ENCODE results near the gene CEP63.

CEP63 gene

DNA sequence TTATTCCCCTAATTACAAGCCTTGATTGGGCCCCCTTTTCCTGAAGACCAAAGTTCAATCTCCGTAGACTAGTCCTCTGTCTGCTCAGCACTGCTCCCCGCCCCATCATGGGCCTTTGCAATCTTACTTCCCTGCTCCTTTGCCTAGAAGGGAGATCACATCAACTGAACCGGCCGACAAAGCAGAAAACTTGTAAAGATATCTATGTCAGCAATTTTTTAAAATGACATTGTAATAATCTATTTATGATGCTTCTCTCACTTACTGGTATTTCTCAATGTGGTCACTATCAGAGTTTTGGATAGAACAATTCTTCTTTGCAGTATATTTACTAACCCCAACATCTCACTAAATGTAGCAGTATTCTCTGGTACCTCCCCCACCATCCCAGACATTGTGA, 17.3 kb upstream of the CEP63 start:
- H3K4me3 ChIP-seq (replicated peaks; ENCODE audit: low read depth, low read length) = no peak overlapping the region
- H3K36me3 ChIP-seq (ENCODE audit: control insufficient read depth, insufficient read depth, low read length) = no peaks in the 10 kb centered on the region
- H3K27me3 ChIP-seq (replicated peaks; ENCODE audit: control insufficient read depth, insufficient read depth, low read length) = no peaks in the 10 kb centered on the region
- no peak for DNase-seq (ENCODE audit: extremely low read depth, insufficient read length)
- TF ChIP-seq, protein P1, sequence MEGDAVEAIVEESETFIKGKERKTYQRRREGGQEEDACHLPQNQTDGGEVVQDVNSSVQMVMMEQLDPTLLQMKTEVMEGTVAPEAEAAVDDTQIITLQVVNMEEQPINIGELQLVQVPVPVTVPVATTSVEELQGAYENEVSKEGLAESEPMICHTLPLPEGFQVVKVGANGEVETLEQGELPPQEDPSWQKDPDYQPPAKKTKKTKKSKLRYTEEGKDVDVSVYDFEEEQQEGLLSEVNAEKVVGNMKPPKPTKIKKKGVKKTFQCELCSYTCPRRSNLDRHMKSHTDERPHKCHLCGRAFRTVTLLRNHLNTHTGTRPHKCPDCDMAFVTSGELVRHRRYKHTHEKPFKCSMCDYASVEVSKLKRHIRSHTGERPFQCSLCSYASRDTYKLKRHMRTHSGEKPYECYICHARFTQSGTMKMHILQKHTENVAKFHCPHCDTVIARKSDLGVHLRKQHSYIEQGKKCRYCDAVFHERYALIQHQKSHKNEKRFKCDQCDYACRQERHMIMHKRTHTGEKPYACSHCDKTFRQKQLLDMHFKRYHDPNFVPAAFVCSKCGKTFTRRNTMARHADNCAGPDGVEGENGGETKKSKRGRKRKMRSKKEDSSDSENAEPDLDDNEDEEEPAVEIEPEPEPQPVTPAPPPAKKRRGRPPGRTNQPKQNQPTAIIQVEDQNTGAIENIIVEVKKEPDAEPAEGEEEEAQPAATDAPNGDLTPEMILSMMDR (IDR thresholded peaks at IDR 0.05; ENCODE audit: insufficient read depth, low read length, poor library complexity, severe bottlenecking) = no peak

DNA sequence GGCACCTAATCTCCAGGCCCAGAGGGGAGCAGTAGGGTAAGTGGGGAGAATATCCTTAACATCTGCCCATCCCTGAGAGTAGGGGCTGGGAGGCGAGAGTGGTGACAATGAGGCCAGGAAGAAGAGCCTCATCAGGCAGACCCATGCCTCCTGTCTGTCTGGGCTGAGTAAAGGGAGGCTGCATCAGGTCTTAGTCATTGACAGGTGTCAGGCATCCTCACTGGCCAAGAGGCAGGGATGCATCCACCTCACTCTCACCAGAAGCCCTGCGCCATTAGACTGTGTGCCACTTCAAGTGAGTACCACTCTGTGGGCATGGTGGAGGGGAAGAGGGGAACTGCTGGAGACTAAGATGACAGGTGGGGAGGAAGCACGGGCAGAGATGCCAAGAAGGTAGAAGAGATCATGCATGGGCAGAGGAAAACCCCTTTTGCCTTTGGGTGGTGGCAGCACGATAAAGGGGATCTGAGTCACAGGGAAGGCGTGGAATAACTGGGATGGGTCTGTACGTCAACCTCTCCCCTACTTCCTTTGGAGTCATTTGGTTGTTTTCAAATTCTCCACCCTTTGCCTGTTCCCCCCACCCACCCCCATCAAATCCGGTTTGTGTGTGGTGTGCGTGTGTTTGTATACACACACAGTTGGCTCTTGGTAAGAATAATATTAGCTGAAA, 14.2 kb upstream of the CEP63 start:
- no peak for DNase-seq (ENCODE audit: extremely low read depth, insufficient read length)
- Histone ChIP-seq H3K4me3 (replicated peaks; ENCODE audit: low read depth, low read length) (no peak overlapping the region), H3K27me3 (replicated peaks; ENCODE audit: control insufficient read depth, insufficient read depth, low read length) (no peaks in the 10 kb centered on the region), H3K36me3 (ENCODE audit: control insufficient read depth, insufficient read depth, low read length) (peaks cover 5% of the 10 kb centered on the region)
- TF ChIP-seq, protein P1 (IDR thresholded peaks at IDR 0.05; ENCODE audit: insufficient read depth, low read length, poor library complexity, severe bottlenecking) = no peak

DNA sequence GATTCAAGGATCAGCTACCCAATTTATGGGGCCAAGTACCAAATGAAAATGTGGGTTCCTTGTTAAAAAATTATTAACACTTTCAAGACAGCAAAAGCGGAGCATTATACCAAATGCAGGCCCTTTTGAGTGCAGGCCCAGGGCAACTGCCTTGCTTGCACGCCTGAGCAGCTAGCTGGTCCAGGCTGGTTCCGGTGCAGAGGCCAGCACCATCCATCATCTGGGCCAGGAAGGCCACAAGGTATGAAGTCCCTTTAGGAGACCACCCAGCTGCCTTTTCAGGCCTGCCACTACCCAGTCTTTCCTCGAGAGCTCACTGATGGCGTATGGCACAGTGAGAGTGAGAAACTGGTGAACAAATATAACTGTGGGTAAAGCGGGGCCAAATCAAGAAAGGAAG, 13.0 kb upstream of the CEP63 start:
- TF ChIP-seq, protein P1 (IDR thresholded peaks at IDR 0.05; ENCODE audit: insufficient read depth, low read length, poor library complexity, severe bottlenecking) = no peak
- DNase-seq (ENCODE audit: extremely low read depth, insufficient read length) = no peak

DNA sequence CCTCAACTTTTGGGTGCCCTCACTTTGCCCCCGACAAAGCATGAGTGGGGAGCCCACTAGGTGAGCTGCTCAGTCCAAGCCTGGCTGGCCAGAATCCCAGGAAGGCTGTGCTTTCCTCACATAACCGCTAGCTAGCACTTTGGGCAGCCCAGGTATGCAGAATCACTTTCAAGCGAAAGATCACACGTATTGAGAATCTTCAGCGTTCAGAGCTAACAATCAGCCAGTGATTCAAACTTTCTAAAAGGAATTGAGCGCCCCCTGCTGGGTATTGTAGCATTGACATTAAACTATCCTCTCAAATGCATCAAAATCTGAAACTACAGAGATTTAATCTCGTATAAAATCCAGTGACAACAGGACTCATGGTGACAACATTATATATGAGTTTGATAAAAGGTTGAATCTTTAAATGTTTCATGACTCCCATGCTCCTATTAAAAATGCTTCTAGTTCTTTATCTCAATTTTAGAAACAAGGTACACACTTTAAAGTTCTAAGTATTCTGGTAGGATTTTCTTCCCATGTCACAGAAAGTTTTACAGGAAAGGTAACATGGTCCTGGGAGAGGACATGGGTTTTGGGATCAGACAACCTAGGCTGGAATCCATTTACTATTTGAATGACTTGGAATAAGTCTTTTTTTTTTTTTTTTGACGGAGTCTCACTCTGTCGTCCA, 11.8 kb upstream of the CEP63 start:
- TF ChIP-seq, protein P1 (IDR thresholded peaks at IDR 0.05; ENCODE audit: insufficient read depth, low read length, poor library complexity, severe bottlenecking) = peak; percentile 65
- Histone ChIP-seq H3K27me3 (replicated peaks; ENCODE audit: control insufficient read depth, insufficient read depth, low read length) (no peaks in the 10 kb centered on the region), H3K36me3 (ENCODE audit: control insufficient read depth, insufficient read depth, low read length) (peaks cover 10% of the 10 kb centered on the region), H3K4me3 (replicated peaks; ENCODE audit: low read depth, low read length) (no peak overlapping the region)
- DNase-seq (ENCODE audit: extremely low read depth, insufficient read length) = no peak

More for the DNA sequence above, 13.0 kb upstream of the CEP63 start:
- Histone ChIP-seq H3K36me3 (ENCODE audit: control insufficient read depth, insufficient read depth, low read length) (peaks cover 8% of the 10 kb centered on the region), H3K4me3 (replicated peaks; ENCODE audit: low read depth, low read length) (no peak overlapping the region), H3K27me3 (replicated peaks; ENCODE audit: control insufficient read depth, insufficient read depth, low read length) (no peaks in the 10 kb centered on the region)

DNA sequence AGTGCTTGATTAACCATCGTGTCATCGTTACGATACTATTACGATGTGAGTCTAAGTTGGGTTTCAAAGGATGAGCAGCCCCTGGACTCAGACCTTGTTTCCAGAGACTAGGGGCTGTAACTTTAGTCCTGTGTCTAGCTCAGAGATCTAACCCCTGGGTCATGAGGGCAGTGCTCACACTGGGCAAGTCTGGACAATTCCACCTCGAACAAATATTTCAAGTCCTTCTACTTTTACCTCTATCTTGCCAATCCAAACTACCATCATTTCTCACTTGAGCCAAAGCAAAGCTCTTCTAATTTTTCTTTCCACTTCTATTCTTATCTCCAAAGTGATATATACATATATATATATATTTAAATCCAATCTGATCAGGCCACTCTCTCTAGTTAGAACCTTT, 10.9 kb upstream of the CEP63 start:
- DNase-seq (ENCODE audit: extremely low read depth, insufficient read length) = no peak
- TF ChIP-seq, protein P1 (IDR thresholded peaks at IDR 0.05; ENCODE audit: insufficient read depth, low read length, poor library complexity, severe bottlenecking) = no peak
- Histone ChIP-seq H3K27me3 (replicated peaks; ENCODE audit: control insufficient read depth, insufficient read depth, low read length) (no peaks in the 10 kb centered on the region), H3K36me3 (ENCODE audit: control insufficient read depth, insufficient read depth, low read length) (peaks cover 10% of the 10 kb centered on the region), H3K4me3 (replicated peaks; ENCODE audit: low read depth, low read length) (no peak overlapping the region)
